Measurements from ENCODE around the gene PTPRM.

Gene PTPRM

DNA sequence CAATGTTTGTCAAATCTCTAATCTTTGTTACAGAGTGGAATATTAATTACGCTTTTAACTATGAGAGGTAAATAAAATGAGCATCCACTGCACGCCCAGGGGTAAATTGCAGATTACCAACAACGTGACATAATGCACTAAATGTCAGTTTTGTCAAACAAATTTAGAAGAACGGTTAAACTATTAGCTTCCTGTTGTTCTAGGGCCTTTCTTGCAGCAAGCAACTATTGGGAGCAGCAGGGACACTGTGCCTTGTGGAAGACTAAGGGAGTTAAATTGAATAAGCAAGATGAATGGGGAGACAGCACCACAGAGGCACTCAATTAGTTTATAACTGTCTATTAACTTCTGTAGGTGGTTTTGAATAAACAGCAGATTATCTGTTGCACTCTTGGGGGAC, 651.1 kb downstream of the PTPRM start:
- H3K27ac Mint-ChIP-seq: no peak overlapping the region
- H3K9me3 Mint-ChIP-seq: no peaks in the 10 kb centered on the region
- H3K27me3 Mint-ChIP-seq (ENCODE audit: low read depth, poor library complexity): no peaks in the 10 kb centered on the region
- no peak overlapping the region for H3K4me3 Mint-ChIP-seq
- no peak for DNase-seq
- TF ChIP-seq, protein P1, sequence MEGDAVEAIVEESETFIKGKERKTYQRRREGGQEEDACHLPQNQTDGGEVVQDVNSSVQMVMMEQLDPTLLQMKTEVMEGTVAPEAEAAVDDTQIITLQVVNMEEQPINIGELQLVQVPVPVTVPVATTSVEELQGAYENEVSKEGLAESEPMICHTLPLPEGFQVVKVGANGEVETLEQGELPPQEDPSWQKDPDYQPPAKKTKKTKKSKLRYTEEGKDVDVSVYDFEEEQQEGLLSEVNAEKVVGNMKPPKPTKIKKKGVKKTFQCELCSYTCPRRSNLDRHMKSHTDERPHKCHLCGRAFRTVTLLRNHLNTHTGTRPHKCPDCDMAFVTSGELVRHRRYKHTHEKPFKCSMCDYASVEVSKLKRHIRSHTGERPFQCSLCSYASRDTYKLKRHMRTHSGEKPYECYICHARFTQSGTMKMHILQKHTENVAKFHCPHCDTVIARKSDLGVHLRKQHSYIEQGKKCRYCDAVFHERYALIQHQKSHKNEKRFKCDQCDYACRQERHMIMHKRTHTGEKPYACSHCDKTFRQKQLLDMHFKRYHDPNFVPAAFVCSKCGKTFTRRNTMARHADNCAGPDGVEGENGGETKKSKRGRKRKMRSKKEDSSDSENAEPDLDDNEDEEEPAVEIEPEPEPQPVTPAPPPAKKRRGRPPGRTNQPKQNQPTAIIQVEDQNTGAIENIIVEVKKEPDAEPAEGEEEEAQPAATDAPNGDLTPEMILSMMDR (IDR thresholded peaks at IDR 0.05): no peak
- peaks cover 35% of the 10 kb centered on the region for H3K4me1 Mint-ChIP-seq
- H3K36me3 Mint-ChIP-seq (ENCODE audit: low read depth): no peaks in the 10 kb centered on the region

DNA sequence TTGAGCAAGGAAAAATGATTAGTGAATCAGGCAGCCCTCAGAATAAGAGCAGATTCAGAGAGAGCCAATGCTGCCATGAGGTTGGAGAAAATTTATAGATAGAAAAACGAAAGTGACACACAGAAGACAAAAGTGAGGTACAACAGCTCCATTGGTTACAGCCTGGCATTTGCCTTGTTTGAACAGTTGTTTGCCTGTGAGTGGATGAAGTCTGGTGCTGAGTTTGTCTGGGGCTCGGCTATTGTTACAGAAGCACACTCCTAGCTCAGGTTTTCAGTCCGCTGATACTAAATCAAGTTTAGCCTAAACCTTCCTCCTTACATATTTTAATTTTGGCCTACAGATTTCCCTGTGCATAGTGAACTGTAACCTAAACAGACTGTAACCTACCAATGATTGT, 654.3 kb downstream of the PTPRM start:
- H3K9me3 Mint-ChIP-seq: peaks cover 15% of the 10 kb centered on the region
- peaks cover 13% of the 10 kb centered on the region for H3K36me3 Mint-ChIP-seq (ENCODE audit: low read depth)
- H3K4me3 Mint-ChIP-seq: no peak overlapping the region
- TF ChIP-seq, protein P1 (IDR thresholded peaks at IDR 0.05): no peak
- peaks cover 35% of the 10 kb centered on the region for H3K4me1 Mint-ChIP-seq
- H3K27ac Mint-ChIP-seq: peak overlapping the region; percentile 21
- no peaks in the 10 kb centered on the region for H3K27me3 Mint-ChIP-seq (ENCODE audit: low read depth, poor library complexity)
- no peak for DNase-seq

DNA sequence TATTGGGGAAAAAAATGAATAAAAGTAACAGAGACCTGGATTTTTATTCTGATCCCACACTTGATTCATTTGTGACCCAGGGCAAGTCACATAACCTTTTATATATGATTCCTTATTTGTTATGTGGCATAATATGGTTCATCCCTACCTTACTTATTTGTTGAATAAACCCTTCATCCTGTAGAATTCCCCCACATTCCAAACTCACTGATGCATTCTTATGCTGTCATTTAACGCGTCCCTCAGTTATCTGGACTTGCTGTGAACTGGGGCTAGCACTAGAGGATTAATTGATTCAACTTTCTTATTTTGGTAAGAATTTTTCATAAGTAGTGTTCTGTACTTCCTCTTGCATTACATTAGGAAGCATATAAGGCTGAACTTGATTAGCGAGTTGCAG, 657.5 kb downstream of the PTPRM start:
- Mint-ChIP-seq H3K9me3 (peaks cover 27% of the 10 kb centered on the region), H3K4me1 (peaks cover 13% of the 10 kb centered on the region), H3K36me3 (ENCODE audit: low read depth) (peaks cover 23% of the 10 kb centered on the region), H3K27me3 (ENCODE audit: low read depth, poor library complexity) (peaks cover 6% of the 10 kb centered on the region), H3K27ac (no peak overlapping the region), H3K4me3 (no peak overlapping the region)
- TF ChIP-seq, protein P1 (IDR thresholded peaks at IDR 0.05): no peak
- no peak for DNase-seq

DNA sequence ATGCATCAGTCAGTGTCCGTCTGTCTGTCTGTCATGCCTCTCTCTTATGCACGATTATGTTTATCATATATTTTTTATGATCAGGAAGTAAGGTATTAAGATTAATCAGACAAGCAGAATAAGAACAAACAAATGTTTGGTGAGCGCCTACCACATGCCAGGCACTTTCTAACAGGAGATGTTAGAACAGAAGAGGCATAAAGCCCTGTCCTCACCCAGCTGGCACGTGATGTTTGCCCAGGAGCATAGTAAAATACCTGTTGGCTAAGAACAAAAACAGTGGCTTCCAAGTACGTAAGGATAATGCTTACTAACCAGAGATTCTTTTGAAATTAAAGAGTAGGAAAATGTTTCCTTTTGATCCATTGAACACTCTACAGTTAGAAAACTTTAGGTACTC, 661.9 kb downstream of the PTPRM start:
- Mint-ChIP-seq H3K9me3 (peaks cover 28% of the 10 kb centered on the region), H3K36me3 (ENCODE audit: low read depth) (peaks cover 32% of the 10 kb centered on the region), H3K4me3 (no peak overlapping the region), H3K27me3 (ENCODE audit: low read depth, poor library complexity) (peaks cover 6% of the 10 kb centered on the region), H3K4me1 (peaks cover 15% of the 10 kb centered on the region), H3K27ac (no peak overlapping the region)
- TF ChIP-seq, protein P1 (IDR thresholded peaks at IDR 0.05): no peak
- DNase-seq: no peak

DNA sequence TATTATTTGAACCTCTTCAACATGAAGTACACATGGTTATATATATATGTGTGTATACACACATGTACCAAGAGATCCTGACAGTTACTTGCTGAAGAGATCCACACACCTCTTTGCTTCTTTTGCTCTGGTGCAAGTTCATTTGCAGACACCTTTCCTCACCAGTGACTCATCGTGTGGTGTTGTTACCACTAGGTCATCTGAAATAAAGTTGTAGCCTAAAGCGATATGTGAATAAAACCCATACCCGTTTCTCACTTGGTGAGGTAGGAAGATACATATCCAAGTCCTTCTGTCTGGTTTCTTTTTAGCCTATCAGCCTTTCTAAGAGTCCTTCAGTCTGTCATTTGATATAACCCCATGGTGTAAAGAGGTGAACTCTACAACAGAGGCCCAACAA, 662.7 kb downstream of the PTPRM start:
- Mint-ChIP-seq H3K4me1 (peaks cover 15% of the 10 kb centered on the region), H3K36me3 (ENCODE audit: low read depth) (peaks cover 39% of the 10 kb centered on the region), H3K27me3 (ENCODE audit: low read depth, poor library complexity) (peaks cover 6% of the 10 kb centered on the region), H3K4me3 (no peak overlapping the region), H3K9me3 (peaks cover 35% of the 10 kb centered on the region), H3K27ac (no peak overlapping the region)
- TF ChIP-seq, protein P1 (IDR thresholded peaks at IDR 0.05): no peak
- DNase-seq: no peak

DNA sequence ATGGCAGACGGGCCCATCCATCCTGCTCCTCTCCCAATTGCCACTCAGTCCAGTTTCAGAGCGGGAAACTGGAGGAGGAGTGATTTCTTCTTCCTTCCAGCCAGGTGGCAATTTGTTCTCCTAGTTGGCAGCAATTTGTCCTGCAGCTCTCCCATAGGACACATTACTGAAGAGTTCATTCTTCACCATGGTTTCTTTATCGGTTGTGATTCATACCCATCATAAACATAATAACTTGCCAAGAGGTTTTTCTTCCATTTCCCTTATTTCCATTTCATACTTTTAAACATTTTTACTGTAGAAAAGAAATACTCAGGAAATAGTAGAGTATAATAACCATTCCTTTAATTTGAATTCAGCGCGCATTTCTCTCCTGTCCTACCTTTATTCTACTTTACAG, 664.2 kb downstream of the PTPRM start:
- TF ChIP-seq, protein P1 (IDR thresholded peaks at IDR 0.05): no peak
- Mint-ChIP-seq H3K27me3 (ENCODE audit: low read depth, poor library complexity) (peaks cover 6% of the 10 kb centered on the region), H3K4me3 (no peak overlapping the region), H3K27ac (no peak overlapping the region), H3K4me1 (peaks cover 15% of the 10 kb centered on the region), H3K36me3 (ENCODE audit: low read depth) (peaks cover 41% of the 10 kb centered on the region), H3K9me3 (peaks cover 35% of the 10 kb centered on the region)
- DNase-seq: no peak
